ENCODE data around the gene CCDC69.
A peak's percentile ranks its signal among the peaks of the same experiment; 100 is the strongest.
"Not testable (repeated sequence)": the region's sequence is repeated elsewhere in the genome, so short reads cannot be mapped to it uniquely, and the experiment has no call there.

The CCDC69 gene, protein sequence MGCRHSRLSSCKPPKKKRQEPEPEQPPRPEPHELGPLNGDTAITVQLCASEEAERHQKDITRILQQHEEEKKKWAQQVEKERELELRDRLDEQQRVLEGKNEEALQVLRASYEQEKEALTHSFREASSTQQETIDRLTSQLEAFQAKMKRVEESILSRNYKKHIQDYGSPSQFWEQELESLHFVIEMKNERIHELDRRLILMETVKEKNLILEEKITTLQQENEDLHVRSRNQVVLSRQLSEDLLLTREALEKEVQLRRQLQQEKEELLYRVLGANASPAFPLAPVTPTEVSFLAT

DNA sequence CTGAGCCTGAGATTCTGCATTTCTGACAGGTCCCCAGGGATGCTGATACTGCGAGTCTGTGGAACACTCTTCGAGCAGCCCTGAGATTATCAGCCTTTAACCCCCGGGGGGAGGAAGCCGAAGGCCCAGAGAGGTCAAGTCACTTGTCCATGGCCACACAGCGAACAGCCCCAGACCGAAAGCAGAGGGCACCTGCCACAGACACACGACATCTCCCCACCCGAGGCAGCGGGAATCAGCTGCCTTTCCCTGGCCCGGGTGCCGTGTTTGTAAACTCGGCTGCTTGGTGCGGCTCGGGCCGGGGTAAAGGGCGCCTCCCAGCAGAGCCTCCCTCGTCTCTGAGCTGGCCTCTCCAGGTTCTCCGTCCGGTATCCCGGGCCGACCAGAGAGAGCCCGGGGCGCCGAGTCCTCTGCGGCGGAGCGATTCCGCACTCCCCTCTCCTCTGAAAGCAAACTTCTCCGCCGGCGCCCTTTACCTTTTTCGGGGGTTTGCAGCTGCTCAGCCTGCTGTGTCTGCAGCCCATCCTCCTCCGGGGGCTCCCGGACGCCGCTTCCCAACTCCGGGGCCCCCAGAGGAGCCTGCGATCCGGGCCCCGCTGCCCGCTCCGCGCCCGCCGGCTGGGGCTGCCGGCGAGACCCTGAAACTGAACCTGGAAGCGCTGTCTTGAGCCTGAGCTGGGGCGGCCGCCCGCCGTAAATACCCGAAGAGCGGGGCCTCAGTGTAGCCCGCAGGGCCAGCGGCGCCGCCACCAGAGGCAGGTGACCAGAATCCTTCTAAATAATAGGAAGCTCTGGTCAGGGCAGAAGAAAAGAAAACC, at the start of gene CCDC69:
Gene CCDC69 (minus strand): TSS at position 646 of the 818 bp plus-strand sequence. CDS start 122 bp downstream, at position 524.
- DNase-seq = peak; percentile 62 to 69

DNA sequence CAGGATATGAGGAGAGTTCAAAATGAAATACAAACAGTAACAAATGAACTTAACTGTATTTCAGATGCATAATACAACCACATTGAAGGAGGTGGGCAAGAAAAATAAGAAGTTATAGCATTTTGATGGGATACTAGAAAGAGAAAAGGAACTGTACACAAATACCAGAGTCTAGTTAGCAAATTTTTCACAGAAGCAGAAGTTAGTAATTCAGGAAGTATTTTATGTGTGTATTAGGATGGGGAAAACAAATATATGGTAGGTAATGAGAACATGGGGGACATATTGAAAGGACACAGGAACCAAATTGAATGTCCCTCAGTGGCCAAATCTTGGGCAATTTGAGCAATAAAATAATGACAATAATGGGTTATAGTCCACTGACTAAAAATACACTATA, 47.4 kb upstream of the CCDC69 start:
- no peak for DNase-seq

DNA sequence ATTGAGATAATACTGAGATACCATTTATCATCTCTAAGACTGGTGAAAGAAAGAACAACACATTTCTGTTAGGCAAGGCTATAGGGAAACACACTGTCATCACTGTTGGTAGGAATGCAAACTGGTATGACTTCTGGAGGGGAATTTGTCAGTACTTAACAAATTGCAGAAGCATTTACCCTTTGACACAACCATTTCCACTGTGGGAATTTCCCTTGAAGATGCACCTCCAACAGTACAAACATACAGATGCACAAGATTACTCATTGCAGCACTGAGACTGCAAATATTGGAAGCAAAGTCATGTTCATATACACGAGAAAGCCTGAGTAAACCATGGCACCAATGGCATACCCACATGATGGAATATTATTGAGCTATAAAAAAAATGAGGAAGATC, 46.7 kb upstream of the CCDC69 start:
- no peak for DNase-seq

DNA sequence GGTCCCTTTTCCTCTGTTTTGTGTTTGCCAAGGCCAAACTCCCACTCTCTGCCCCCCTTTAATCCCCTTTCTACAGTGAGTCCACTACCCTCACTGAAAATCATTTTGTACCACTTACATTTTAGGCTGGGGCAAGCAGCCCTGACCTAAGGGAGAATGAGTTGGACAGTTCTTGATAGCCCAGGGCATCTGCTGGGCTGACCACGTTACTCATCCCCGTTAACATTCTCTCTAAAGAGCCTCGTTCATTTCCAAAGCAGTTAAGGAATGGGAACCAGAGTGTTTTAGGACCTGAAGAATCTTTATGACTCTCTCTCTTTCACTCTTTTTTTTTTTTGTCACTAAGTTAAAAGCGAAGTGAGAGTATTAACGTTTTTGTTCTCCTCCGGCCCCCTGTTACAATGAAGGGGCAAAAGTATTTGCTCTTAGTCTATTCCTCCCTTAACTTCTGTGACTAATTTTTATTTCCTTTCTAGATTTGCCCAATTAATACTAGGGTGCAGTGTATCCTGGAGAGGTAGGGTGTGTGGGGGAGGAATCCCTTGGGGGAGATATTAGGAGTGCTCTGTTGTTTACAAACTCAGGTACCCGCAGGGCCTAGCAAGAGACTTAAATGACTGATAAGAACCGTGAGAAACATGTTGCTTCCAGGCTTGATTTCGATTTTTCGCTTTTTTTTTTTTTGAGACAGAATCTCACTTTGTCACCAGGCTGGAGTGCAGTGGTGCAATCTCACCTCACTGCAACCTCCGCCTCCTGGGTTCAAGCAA, 43.8 kb upstream of the CCDC69 start:
- no peak for DNase-seq

DNA sequence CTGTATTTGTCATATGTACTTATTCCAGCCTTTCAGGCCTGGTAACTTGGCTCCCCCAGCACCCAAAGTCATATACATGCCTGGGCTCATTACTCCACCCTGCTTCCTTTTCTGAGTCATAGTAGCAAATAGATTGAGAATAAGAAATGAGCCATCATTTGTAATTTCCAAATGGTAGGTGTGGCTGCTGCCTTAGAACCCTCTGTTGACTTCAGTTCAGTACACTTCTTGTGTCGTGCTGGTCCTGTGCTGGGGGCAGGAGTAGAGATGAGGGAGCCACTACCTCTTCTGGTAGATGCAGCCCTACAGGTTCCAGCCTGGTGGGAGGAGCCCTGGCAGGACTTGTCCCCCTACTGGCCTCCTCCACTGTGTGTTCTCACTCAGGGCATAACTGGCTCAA, 40.2 kb upstream of the CCDC69 start:
- peak; percentile 27 to 36 for DNase-seq

DNA sequence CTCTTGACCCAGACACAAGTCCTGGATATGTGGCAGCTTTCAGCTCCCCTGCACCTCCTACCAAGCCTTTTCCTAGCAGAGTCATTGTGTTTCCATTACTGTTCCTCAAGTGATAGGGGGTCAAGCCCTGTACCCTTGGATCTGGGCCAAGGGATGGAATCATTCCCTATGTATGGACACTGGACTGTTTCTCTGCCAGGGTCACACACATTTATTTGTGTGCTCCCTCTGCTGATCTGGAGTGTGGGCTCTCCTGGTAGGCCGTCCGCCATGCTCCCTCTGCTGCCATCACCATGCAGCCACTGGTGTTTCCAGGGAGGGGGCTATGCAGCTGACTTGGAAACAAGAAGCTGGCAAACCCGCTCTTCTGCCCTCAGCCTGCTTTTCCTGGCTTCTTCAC, 38.6 kb upstream of the CCDC69 start:
- no peak for DNase-seq

DNA sequence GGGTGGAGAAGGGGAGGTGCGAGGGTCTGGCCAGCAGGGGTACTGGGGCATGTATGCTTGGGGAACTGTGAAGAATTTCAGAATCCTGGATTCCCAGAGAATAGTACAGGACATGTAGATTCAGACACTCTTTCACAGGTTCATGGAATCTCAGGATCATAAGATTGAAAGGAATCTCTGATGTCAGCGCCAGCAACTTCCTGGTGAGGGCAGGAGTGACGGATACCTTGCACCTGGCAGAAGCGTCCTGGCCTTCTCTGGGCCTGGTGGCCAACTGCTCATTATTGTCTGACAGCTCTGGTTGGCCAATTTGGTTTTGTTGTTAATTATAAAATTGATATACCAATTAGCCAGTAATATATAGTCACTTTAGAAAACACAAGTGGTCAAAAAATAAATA, 36.0 kb upstream of the CCDC69 start:
- no peak for DNase-seq

DNA sequence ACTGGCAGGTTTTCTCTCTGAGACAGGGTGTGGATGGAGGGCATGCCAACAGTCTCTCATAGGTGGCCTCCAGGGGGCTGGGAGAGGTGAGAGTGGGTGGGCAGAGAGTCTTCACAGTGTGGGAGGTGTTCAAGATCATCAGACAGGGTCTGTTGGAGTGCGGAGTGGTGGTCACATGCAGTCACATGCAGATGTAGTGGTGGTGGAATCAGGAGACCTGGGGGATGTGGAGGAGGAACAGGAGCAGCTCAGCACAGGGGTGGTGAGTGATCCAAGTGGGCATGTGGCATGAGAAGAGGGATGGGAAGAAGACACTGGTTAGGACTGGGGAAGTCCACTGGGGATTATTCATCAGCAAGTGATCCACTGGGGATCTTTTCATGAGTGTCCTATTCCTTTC, 34.9 kb upstream of the CCDC69 start:
- DNase-seq = no peak

DNA sequence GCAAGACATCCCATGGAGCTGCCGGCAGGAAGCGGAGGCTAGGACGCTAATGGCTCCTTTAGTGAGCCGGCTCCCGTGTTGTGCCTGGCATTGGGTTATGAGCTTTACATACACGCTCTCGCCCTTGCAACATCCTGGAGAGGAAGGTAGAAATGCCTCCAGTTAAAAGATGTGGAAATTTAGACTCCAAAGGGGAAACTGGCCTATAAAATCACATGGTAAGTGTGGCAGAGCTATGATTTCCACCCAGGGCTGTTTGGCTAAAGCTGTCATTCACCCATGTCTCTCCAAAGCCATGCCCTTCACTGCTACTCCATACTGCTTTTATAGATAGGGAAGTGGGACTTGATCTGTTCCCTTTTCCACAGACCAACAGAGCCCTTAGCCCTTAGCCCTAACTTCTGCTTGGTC, 34.3 kb upstream of the CCDC69 start:
- no peak for DNase-seq

DNA sequence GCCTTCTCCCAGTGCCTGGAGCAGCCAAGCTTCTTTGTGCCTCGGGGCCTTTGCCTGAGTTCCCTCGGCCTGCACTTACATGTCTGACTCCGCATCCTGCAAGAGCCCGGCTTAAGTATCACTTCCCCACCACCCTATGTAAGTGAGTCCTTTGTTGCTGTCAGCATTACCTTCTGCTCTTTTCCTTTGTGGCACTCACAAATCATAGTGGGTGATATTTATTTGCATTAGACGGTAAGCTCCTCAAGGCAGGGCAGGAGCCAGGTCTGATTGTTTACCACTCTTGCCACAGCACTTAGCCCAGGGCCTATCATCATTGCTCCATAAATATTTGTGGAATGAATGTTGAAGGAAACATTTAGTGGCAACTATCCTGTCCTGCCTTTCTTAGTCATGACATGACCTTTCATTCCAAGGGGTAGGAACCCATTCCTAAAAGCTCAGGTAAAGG, 33.9 kb upstream of the CCDC69 start:
- no peak for DNase-seq

DNA sequence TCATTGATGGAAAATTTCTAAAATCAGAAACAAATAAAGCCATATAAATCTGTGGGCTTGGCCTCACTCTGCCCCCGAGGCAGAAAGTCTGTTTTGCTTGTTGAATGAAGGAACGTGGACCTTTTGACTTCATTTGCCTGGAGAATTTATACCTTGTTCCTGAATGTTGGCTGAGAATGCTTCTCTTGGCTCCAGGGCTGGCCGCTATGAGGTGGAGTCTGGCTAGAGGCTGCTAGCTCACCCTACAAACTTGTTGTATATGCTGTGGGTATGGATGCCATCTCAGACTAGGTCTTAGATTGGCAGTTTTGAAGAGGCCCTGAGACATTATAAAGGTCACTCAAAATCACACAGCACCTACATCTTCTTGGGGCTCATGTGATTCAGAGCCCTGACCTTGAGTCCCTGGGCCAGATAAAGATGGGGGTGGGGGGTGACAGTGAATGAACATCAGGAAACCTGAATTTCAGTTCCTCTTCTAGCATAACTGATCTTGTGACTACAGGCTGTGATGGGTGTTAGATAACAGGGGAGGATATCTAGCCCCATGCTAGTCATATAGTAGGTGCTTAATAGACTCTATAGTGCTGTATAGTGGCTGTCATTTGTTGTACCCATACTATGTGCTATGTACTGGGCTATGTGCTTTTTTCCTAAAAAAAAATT, 31.9 kb upstream of the CCDC69 start:
- no peak for DNase-seq

DNA sequence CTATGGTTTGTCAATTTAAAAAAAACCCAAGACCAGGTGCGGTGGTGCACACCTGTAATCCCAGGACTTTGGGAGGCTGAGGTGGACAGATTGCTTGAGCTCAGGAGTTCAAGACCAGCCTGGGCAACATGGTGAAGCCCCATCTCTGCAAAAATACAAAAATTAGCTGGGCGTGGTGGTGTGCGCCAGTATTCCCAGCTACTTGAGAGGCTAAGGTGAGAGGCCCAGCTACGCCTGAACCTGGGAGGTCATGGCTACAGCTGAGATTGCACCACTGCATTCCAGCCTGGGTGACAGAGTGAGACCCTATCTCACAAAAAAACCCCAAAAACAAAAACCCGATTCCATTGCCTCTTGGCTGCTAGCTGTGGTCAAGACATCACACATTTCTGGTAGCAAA, 31.1 kb upstream of the CCDC69 start:
- not testable (repeated sequence) for DNase-seq

DNA sequence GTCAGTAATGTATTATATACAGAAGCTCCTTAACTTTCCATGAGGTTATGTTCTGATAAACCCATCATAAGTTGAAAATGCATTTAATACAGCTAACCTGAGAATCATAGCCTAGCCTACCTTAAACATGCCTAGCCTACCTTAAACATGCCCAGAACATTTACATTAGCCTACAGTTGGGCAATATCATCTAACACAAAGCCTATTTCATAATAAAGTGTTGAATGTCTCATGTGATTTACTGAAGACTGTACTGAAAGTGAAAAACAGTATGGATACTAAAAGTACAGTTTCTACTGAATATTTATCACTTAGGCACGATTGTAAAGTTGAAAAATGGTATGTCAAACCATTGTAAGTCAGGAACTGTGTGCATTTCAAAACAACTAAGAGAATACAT, 30.7 kb upstream of the CCDC69 start:
- DNase-seq = no peak

DNA sequence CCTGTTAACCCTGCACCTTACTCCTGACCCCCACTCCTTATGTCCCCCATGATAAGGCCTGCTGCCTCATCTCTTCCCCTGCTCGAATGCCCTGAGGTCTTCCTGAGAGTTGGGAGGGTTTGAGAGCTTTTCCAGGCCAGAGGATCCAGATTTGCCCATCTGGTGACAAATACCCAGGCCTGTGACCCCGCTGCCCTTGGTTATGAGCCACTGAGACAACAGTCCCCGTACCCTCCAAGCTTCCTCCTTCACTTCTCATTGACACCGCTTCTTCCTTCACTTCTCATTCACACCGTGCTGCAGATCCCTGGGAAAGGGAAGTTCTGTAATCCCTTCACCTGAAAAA, 29.7 kb upstream of the CCDC69 start:
- DNase-seq = no peak

DNA sequence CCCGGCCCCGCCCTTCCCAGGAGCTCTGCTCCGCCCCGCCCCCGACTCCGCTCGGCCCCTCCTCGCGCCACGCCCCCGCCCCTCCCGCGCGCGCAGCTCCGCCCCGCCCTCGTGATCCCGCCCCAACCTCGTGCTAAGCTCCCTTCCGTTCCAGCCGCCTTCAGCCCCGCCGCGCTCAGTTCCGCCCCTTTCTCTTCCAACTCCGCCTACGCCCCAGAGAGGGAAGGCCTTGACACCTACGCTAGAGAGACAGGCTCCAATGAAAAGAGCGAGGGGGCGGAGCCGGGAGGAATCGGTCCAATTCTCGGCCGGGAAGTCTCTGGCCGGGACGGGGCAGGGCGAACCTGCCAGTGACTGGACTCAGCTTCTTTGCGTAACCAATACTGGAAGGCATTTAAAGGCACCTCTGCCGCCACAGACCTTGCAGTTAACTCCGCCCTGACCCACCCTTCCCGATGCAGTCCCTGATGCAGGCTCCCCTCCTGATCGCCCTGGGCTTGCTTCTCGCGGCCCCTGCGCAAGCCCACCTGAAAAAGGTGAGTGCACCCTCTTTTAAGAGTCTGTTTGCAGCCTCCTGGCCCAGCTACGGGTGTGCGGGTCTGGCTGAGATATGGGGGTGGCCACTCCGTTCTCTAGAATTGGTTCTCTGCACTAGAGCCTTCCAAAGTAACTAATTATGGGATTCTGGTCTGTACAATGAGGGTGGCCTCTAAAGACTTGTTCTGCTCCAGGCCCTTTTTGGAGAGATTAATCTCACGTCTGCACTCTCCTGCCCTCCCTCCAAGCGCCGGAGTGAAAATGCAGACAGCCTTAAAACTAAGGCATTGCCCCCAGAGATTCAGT, 29.1 kb upstream of the CCDC69 start, which contains the start of gene GM2A:
Gene GM2A (plus strand): TSS at position 424 of the 843 bp plus-strand sequence. CDS start 32 bp downstream, at position 456.
- DNase-seq = peak; percentile 99

DNA sequence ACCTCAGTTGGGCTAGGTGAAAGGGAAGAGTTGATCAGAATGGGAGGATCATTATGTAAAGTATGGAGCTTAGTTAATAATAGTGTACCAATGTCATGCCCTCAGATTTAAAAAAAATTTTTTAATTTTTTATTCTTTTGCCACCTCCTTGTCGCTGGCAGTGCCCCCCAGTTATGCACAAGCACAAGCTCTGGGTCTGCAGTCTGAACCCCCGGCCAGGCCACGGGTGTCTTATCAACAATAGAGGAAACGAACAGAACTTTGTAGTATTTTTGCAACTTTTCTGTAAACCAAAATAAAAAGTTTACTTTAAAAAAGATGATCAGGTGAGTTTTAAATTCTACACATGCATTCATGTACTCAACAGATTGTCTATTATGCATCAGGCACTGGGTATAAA, 27.7 kb upstream of the CCDC69 start:
- DNase-seq = no peak

DNA sequence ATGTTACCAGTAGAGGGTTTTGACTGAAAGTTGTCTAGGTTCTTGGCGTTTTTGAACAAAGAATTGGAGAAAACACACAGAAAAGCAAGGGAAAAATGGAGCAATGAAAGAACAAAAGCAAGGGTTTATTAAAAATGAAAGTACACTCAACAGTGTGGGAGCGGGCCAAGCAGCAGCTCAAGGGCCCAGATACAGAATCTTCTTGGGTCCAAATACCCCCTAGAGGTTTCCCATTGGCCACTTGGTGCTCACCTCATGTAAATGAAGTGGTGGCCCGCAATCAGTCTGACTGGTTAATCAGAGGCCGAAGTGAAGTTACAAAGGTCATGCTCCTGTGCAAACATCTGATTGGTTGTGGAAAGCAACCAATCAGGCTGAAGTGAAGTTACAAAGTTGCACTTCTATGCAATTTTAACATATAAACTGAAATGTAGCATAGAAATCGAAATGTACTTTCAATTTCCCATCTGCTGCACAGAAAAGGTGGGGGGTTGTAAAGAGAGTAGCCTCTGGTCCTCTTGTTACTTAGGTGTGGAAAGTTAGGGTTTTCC, 27.2 kb upstream of the CCDC69 start:
- peak; percentile 26 to 46 for DNase-seq

DNA sequence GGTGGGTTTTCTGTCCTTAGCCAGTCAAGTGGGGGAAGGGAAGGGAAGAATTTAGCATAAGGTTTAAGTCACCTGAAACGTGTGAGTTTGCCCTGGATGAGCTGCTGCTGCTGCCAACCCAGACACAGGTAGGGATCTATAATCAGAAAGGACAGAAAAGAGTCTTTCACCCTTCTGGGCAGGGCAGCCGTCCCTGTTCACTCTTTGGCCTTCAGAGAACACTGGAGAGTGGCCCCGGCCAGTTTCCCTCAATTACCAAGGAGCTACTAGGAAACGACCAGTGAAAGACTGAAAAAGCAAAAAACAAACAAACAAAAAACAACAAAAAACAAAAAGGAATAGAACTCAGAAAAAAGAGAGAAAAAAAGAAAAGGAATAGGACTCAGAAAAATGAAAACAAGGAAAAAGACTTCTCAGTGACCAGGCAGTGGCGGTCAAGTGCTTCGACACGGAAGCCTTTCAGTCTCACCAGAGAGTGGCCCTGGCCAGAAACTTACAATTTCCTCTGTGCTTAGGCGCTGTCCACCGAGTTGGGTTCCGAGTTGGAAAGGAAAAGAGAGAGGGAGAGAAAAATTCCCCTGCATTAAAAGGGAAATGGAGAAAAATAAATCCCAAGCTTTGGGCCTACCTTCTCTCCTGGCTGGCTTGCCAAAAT, 26.6 kb upstream of the CCDC69 start:
- no peak for DNase-seq

DNA sequence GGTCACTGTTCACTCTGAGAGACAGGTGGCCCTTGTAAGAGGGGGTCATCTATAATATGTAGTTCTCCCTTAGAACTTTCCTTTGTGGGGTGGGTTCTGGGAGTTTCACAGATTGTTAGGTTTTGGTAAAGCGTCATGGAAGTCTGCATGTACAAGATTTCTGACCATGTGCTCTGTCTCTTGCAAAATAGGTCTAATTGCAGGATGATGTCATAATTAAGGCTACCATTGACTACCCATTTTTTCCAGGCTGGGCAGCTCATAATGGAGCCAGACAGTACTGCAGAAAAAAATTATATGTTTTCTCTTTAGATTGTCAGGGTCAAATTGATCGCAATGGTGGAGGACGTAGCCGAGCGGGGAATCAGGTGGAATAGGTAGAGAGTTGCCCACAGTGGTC, 25.4 kb upstream of the CCDC69 start:
- no peak for DNase-seq

DNA sequence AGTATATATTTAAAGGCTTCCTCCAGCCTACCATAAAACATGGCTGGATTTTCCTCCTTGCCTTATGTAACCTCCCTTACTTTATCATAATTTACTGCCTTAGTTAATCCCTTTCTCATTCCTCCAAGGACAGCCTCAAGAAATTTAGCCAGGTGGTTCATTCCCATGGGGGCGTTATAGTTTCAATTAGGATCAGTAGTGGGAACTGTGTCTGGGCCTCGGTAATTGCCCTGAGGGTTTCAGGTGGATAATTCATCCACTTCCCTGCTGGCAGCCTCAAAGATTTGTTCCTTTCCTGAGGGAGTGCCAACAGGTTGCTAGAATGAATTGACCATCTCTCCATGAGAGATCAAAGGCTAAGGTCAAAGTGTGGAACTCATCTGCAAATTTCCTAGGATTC, 24.8 kb upstream of the CCDC69 start:
- no peak for DNase-seq

DNA sequence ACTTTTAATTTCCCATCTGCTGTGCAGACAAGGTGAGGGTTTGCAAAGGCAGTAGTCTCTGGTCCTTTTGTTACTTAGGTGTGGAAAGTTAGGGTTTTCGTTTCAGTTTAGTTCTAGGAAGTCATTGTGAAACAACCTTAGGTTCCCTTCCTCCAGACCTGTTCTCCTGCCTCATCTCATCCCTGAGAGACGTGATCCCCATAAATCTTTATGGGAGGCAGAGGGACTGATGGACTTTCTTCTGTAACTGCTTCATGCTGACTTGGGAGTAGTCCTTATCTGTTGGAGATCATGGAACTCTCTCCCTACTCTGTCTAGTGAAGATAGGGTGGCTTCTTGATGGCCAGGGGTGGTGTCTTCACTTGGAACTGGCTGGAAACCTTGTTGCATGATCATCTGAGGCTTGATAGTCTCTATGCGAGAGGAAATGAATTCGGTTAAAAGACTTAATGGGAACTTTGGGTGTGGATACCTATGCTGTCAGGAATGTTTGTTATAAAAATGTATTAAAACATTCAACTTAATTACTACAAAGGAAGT, 21.9 kb upstream of the CCDC69 start:
- DNase-seq = no peak

All from stimulated activated CD4-positive, alpha-beta T cell treated with anti-CD3 and anti-CD28 coated beads, Interleukin-2, amount 100 ng/mL, for 24 hours (primary cell).